ENCODE data around the gene SLC32A1. TPM values are rescaled to one million over a fixed set of nuclear protein-coding genes. Genes with fewer than 3 reads are reported as not detected.

SLC32A1 gene
- total and polyA plus RNA-seq, 2 experiments from 2014 or later: not detected

DNA sequence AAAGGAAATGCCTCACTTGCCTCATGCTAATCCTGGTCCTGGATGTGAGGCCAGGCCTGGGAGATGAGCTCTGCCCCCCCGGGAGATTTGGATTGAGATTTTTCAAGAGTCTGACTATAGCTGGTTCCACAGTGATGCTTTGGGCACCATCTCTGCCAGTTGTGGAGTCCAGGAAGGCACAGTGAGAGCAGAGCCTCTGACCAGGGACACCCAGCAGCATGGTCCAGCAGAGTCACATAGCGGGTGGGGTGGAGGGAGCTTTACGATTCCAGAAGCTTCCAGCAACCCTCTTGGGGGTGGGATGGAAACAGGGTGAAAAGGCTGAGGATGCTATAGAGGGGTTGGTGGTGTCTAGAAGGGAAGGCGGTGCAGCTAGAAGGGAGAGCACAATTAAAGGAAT is 8.7 kb downstream of the SLC32A1 start:
- Histone ChIP-seq H3K4me1 (ENCODE audit: insufficient read depth) (no peaks in the 10 kb centered on the region), H3K4me3 (no peak overlapping the region), H3K27me3 (replicated peaks; ENCODE audit: insufficient read depth) (peaks cover 93% of the 10 kb centered on the region), H4K20me1 (ENCODE audit: insufficient read depth) (no peaks in the 10 kb centered on the region), H3F3A (ENCODE audit: insufficient read depth) (no peaks in the 10 kb centered on the region), H3K9me3 (ENCODE audit: low read depth) (no peaks in the 10 kb centered on the region), H3K79me2 (ENCODE audit: insufficient read depth) (no peaks in the 10 kb centered on the region), H3K9ac (no peak overlapping the region), H3K36me3 (ENCODE audit: low read depth) (no peaks in the 10 kb centered on the region), H3K4me2 (ENCODE audit: unreplicated experiment) (no peak overlapping the region), H3K27ac (no peak overlapping the region), H3K9me2 (ENCODE audit: insufficient read depth) (no peaks in the 10 kb centered on the region), H2AFZ (no peak overlapping the region)
- WGBS, 2 experiments (ENCODE audit: low coverage in 1 of 2, low lambda C conversion rate in 2 of 2, missing lambda C conversion rate in 2 of 2): 44 to 50% methylated on average over 4 of the region's 4 CpGs
- TF ChIP-seq EZH2phosphoT487 (IDR thresholded peaks at IDR 0.05; ENCODE audit: insufficient read depth, low read depth): no peak
- TF ChIP-seq EZH2 (IDR thresholded peaks at IDR 0.05; ENCODE audit: insufficient read depth, poor library complexity, severe bottlenecking): no peak
- DNase-seq: no peak
- in situ Hi-C loops (cut with MboI): no loop called here

DNA sequence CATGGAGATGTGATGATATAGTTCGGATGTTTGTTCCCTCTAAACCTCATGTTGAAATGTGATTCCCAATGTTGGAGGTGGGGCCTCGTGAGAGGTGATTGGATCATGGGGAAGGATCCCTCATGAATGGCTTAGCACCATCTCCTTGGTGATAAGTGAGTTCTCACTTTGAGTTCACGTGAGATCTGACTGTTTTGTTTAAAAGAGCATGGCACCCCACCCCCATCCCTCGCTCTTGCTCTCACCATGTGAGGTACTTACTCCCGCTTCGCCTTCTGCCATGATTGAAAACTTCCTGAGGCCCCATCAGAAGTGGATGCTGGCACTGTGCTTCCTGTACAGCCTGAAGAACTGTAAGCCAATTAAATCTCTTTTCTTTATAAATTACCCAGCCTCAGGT is 10.9 kb downstream of the SLC32A1 start:
- no peaks in the 10 kb centered on the region for H3K9me3 ChIP-seq (ENCODE audit: low read depth)
- H3K4me2 ChIP-seq (ENCODE audit: unreplicated experiment): no peak overlapping the region
- H3K36me3 ChIP-seq (ENCODE audit: low read depth): no peaks in the 10 kb centered on the region
- TF ChIP-seq EZH2 (IDR thresholded peaks at IDR 0.05; ENCODE audit: insufficient read depth, poor library complexity, severe bottlenecking): no peak
- TF ChIP-seq EZH2phosphoT487 (IDR thresholded peaks at IDR 0.05; ENCODE audit: insufficient read depth, low read depth): no peak
- H3K4me1 ChIP-seq (ENCODE audit: insufficient read depth): no peaks in the 10 kb centered on the region
- H3K27ac ChIP-seq: no peak overlapping the region
- no peak for DNase-seq
- in situ Hi-C loops (cut with MboI): no loop called here
- WGBS, 2 experiments (ENCODE audit: low coverage in 1 of 2, low lambda C conversion rate in 2 of 2, missing lambda C conversion rate in 2 of 2): 39 to 47% methylated on average over 6 of the region's 6 CpGs
- H2AFZ ChIP-seq: no peak overlapping the region
- no peaks in the 10 kb centered on the region for H3K9me2 ChIP-seq (ENCODE audit: insufficient read depth)
- no peaks in the 10 kb centered on the region for H3F3A ChIP-seq (ENCODE audit: insufficient read depth)
- H3K9ac ChIP-seq: no peak overlapping the region
- no peaks in the 10 kb centered on the region for H4K20me1 ChIP-seq (ENCODE audit: insufficient read depth)
- no peak overlapping the region for H3K4me3 ChIP-seq
- peaks cover 78% of the 10 kb centered on the region for H3K27me3 ChIP-seq (replicated peaks; ENCODE audit: insufficient read depth)
- H3K79me2 ChIP-seq (ENCODE audit: insufficient read depth): no peaks in the 10 kb centered on the region

DNA sequence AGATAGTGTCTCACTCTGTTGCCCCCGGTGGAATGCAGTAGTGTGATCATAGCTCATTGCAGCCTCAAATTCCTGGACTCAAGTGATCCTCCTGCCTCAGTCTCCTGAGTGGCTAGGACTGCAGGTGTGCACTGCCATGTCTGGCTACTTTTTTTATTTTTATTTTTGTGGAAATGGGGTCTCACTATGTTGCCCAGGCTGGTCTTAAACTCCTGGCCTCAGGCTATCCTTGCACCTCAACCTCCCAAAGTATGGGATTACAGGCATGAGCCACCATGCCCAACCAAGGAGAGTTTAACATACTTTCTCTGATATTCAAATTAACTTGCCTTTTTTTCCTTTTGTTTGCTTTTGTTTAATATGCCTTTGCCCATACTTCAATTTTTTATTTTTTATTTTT is 13.6 kb downstream of the SLC32A1 start:
- Histone ChIP-seq H3F3A (ENCODE audit: insufficient read depth) (no peaks in the 10 kb centered on the region), H3K4me3 (no peak overlapping the region), H3K36me3 (ENCODE audit: low read depth) (no peaks in the 10 kb centered on the region), H2AFZ (no peak overlapping the region), H3K9ac (no peak overlapping the region), H3K27ac (no peak overlapping the region), H3K4me1 (ENCODE audit: insufficient read depth) (no peaks in the 10 kb centered on the region), H3K79me2 (ENCODE audit: insufficient read depth) (no peaks in the 10 kb centered on the region), H4K20me1 (ENCODE audit: insufficient read depth) (no peaks in the 10 kb centered on the region), H3K4me2 (ENCODE audit: unreplicated experiment) (no peak overlapping the region), H3K27me3 (replicated peaks; ENCODE audit: insufficient read depth) (peaks cover 77% of the 10 kb centered on the region), H3K9me2 (ENCODE audit: insufficient read depth) (no peaks in the 10 kb centered on the region), H3K9me3 (ENCODE audit: low read depth) (no peaks in the 10 kb centered on the region)
- no peak for DNase-seq
- in situ Hi-C loops (cut with MboI): no loop called here
- TF ChIP-seq EZH2phosphoT487 (IDR thresholded peaks at IDR 0.05; ENCODE audit: insufficient read depth, low read depth): no peak
- no peak for TF ChIP-seq EZH2 (IDR thresholded peaks at IDR 0.05; ENCODE audit: insufficient read depth, poor library complexity, severe bottlenecking)
- 29% methylated on average over 1 of the region's 1 CpG for WGBS, 2 experiments (ENCODE audit: low coverage in 1 of 2, low lambda C conversion rate in 2 of 2, missing lambda C conversion rate in 2 of 2)

DNA sequence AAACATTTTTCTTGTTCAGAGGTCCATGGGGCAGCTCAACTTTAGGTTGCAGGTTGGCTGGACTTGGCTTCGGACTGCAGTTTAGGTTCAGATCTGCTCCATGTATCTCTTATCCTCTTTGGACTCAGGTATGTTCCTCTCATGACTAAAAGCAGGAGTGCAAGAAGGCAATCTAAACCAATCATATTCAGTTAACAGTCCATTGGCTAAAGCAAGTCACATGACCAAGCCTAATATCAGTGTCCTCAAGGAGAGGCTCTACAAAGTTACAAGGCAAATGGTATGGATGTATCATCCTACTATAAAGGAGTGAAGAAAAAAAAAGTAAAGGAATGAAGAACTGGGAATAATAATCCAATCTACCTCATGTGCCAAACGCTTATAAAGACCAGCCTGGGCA is 21.5 kb downstream of the SLC32A1 start:
- TF ChIP-seq EZH2 (IDR thresholded peaks at IDR 0.05; ENCODE audit: insufficient read depth, poor library complexity, severe bottlenecking) (no peak), EZH2phosphoT487 (IDR thresholded peaks at IDR 0.05; ENCODE audit: insufficient read depth, low read depth) (no peak)
- 57 to 59% methylated on average over 2 of the region's 2 CpGs for WGBS, 2 experiments (ENCODE audit: low coverage in 1 of 2, low lambda C conversion rate in 2 of 2, missing lambda C conversion rate in 2 of 2)
- Histone ChIP-seq H3K4me2 (ENCODE audit: unreplicated experiment) (no peak overlapping the region), H3K9me3 (ENCODE audit: low read depth) (no peaks in the 10 kb centered on the region), H3K4me3 (no peak overlapping the region), H3K9ac (no peak overlapping the region), H3F3A (ENCODE audit: insufficient read depth) (no peaks in the 10 kb centered on the region), H3K27ac (no peak overlapping the region), H3K27me3 (replicated peaks; ENCODE audit: insufficient read depth) (peaks cover 18% of the 10 kb centered on the region), H3K36me3 (ENCODE audit: low read depth) (no peaks in the 10 kb centered on the region), H4K20me1 (ENCODE audit: insufficient read depth) (no peaks in the 10 kb centered on the region), H3K9me2 (ENCODE audit: insufficient read depth) (no peaks in the 10 kb centered on the region), H3K4me1 (ENCODE audit: insufficient read depth) (peaks cover 6% of the 10 kb centered on the region), H3K79me2 (ENCODE audit: insufficient read depth) (peaks cover 6% of the 10 kb centered on the region; the same call in 1 of the 2 replicates), H2AFZ (no peak overlapping the region)
- DNase-seq: no peak
- in situ Hi-C loops (cut with MboI): no loop called here
